Neural crest cell (in vitro differentiated cells): ENCODE results near the gene NPHS1. TPM values are rescaled to one million over a fixed set of nuclear protein-coding genes. Genes with fewer than 3 reads are reported as not detected.

ENCODE experiments used
- DNase-seq: peaks from one replicate; pipeline ENCODE4 v3.0.0; 2021; ENCODE audit warnings: low read depth, mixed read lengths, low spot score
- H3K27ac Mint-ChIP-seq: one replicate; pipeline ENCODE4 v1.8.0; 2021; ENCODE audit warnings: mild to moderate bottlenecking, mixed read lengths; ENCODE audit not compliant: unreplicated experiment
- H3K27me3 Mint-ChIP-seq: 2 replicates; pipeline ENCODE4 v1.8.0; 2021; ENCODE audit warnings: low read depth, mild to moderate bottlenecking, mixed read lengths
- H3K36me3 Mint-ChIP-seq: 2 replicates; pipeline ENCODE4 v1.8.0; 2021; ENCODE audit warnings: low read depth, mild to moderate bottlenecking, mixed read lengths
- H3K4me1 Mint-ChIP-seq: 2 replicates; pipeline ENCODE4 v1.8.0; 2021; ENCODE audit warnings: mixed read lengths
- H3K4me3 Mint-ChIP-seq: one replicate; pipeline ENCODE4 v1.8.0; 2021; ENCODE audit warnings: mild to moderate bottlenecking, mixed read lengths
- H3K9me3 Mint-ChIP-seq: 2 replicates; pipeline ENCODE4 v1.8.0; 2021; ENCODE audit warnings: mixed read lengths
- total RNA-seq: library from RNA; stranded (reverse); gene quantifications from 2 replicates; pipeline ENCODE4 v1.2.1, GENCODE V29; 2021
- TF ChIP-seq, protein P1 (sequence below): fragments of 200-600 bp; sonication (generic); conservative IDR thresholded peaks from 2 replicates; pipeline ENCODE4 v1.5.0; 2021; ENCODE audit warnings: antibody characterized with exemption, mild to moderate bottlenecking

Gene NPHS1
- total RNA-seq, 1 donor from 2014 or later, result not detected

DNA sequence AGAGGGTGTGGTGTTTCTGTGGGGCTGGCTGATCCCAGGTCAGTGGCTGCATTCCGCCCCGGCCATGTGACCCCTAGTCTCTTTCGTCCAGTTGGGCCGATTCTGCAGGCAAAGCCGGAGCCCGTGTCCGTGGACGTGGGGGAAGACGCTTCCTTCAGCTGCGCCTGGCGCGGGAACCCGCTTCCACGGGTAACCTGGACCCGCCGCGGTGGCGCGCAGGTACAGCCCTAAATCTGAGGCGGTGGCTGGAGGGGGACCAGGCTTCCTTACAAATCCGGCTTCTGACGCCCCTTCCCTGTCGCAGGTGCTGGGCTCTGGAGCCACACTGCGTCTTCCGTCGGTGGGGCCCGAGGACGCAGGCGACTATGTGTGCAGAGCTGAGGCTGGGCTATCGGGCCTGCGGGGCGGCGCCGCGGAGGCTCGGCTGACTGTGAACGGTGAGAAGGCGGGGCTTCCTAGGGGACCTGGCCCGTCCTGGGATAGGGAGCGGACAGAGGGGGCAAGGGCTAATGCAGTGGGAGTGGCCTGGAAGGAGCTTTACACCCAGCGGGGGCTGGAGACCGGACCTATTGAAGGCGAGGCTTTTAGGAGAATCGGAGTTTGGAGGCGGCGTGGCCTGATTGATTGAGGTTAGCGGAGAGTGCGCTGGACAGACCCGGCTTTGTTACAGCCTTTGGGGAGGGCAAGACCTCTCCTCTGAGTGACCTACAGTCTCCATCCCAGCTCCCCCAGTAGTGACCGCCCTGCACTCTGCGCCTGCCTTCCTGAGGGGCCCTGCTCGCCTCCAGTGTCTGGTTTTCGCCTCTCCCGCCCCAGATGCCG lies 8.7 kb upstream of the NPHS1 start:
- H3K9me3 Mint-ChIP-seq, result no peaks in the 10 kb centered on the region
- H3K27me3 Mint-ChIP-seq, result peaks cover 43% of the 10 kb centered on the region
- H3K4me1 Mint-ChIP-seq, result peaks cover 37% of the 10 kb centered on the region
- no peaks in the 10 kb centered on the region for H3K36me3 Mint-ChIP-seq
- H3K27ac Mint-ChIP-seq, result peak overlapping the region; percentile 72
- TF ChIP-seq, protein P1, sequence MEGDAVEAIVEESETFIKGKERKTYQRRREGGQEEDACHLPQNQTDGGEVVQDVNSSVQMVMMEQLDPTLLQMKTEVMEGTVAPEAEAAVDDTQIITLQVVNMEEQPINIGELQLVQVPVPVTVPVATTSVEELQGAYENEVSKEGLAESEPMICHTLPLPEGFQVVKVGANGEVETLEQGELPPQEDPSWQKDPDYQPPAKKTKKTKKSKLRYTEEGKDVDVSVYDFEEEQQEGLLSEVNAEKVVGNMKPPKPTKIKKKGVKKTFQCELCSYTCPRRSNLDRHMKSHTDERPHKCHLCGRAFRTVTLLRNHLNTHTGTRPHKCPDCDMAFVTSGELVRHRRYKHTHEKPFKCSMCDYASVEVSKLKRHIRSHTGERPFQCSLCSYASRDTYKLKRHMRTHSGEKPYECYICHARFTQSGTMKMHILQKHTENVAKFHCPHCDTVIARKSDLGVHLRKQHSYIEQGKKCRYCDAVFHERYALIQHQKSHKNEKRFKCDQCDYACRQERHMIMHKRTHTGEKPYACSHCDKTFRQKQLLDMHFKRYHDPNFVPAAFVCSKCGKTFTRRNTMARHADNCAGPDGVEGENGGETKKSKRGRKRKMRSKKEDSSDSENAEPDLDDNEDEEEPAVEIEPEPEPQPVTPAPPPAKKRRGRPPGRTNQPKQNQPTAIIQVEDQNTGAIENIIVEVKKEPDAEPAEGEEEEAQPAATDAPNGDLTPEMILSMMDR, result no peak
- peak; percentile 78 for DNase-seq
- peak overlapping the region; percentile 71 for H3K4me3 Mint-ChIP-seq

DNA sequence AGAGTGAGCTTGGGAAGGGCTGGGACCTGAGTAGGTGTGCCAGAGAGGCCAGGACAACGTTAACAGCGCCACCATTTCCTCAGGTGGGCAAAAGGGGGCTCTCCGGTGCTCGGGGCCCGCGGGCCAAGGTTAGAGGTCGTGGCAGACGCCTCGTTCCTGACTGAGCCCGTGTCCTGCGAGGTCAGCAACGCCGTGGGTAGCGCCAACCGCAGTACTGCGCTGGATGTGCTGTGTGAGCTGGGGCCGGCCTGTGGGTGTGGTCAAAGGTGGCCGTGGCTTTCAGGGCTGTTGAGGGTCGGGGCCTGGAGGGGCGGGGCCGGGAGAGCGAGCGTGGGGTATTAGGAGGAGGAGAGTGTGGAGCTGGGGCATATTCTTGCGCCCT lies 8.1 kb upstream of the NPHS1 start:
- Mint-ChIP-seq H3K4me1 (peaks cover 42% of the 10 kb centered on the region), H3K36me3 (no peaks in the 10 kb centered on the region), H3K27me3 (peaks cover 47% of the 10 kb centered on the region), H3K4me3 (peak overlapping the region; percentile 71), H3K27ac (no peak overlapping the region), H3K9me3 (no peaks in the 10 kb centered on the region)
- TF ChIP-seq, protein P1, result no peak
- DNase-seq, result peak; percentile 8

DNA sequence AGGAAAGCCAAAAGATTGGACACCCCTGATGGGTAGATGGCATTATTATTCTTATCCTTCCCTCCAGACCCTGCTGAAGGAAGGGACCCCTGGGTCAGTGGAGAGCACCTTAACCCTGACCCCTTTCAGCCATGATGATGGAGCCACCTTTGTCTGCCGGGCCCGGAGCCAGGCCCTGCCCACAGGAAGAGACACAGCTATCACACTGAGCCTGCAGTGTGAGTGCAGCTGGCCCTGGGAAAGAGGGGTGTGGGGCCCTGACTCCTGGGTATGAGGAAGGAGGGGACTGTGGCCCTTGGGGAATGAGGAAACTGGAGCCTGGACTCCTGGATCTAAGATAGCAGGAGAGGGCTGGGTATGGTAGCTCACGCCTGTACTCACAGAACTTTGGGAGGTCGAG lies 7.1 kb upstream of the NPHS1 start:
- TF ChIP-seq, protein P1, result no peak
- peaks cover 55% of the 10 kb centered on the region for H3K27me3 Mint-ChIP-seq
- H3K4me1 Mint-ChIP-seq, result peaks cover 50% of the 10 kb centered on the region
- peak overlapping the region; percentile 59 for H3K4me3 Mint-ChIP-seq
- no peaks in the 10 kb centered on the region for H3K36me3 Mint-ChIP-seq
- H3K9me3 Mint-ChIP-seq, result no peaks in the 10 kb centered on the region
- no peak for DNase-seq
- no peak overlapping the region for H3K27ac Mint-ChIP-seq

DNA sequence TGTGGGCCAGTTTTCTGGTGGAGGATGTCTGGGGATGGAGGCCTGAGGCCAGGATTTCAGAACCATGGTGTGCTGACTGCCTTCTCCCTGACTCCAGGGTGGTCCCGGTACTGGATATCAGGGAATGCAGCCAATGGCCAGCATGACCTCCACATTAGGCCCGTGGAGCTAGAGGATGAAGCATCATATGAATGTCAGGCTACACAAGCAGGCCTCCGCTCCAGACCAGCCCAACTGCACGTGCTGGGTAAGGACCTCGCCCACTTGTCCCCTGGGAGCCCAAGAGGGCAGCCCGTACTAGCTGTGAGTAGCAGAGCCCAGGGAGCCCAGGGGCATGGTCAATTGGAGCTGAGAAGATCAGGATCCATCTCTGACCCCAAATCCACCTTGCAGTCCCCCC lies 6.0 kb upstream of the NPHS1 start:
- no peaks in the 10 kb centered on the region for H3K9me3 Mint-ChIP-seq
- peak overlapping the region; percentile 85 for H3K4me3 Mint-ChIP-seq
- no peaks in the 10 kb centered on the region for H3K36me3 Mint-ChIP-seq
- TF ChIP-seq, protein P1, result no peak
- peaks cover 51% of the 10 kb centered on the region for H3K4me1 Mint-ChIP-seq
- H3K27me3 Mint-ChIP-seq, result peaks cover 58% of the 10 kb centered on the region
- H3K27ac Mint-ChIP-seq, result no peak overlapping the region
- DNase-seq, result no peak

DNA sequence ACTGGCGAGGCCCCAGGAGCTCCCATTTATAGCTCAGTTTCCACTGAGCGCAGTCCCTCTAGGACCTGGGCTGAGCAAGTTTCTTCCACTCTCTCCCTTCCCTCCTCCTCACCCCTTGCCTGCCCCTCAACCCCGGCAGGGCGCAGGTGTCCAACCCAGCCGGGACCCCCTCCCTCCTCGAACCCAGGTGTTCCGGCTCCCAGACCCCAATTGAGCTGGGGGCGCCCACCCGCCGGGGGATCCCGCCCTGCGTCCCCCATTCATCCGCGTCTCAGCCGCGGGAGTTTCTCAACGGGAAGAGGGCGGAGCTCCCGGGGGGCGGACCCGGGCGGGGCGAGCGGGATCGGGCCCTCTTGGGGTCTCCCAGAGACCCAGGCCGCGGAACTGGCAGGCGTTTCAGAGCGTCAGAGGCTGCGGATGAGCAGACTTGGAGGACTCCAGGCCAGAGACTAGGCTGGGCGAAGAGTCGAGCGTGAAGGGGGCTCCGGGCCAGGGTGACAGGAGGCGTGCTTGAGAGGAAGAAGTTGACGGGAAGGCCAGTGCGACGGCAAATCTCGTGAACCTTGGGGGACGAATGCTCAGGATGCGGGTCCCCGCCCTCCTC lies 4.3 kb upstream of the NPHS1 start, which contains the start of gene KIRREL2:
TSS of gene KIRREL2 (plus strand) at position 366 of the 604 bp plus-strand sequence. CDS start at position 575, 209 bp downstream.
- H3K36me3 Mint-ChIP-seq, result no peaks in the 10 kb centered on the region
- H3K9me3 Mint-ChIP-seq, result no peaks in the 10 kb centered on the region
- peak within 1 kb of the TSS; percentile 85 for H3K4me3 Mint-ChIP-seq
- DNase-seq, result peak; percentile 60
- H3K27me3 Mint-ChIP-seq, result peaks cover 73% of the 10 kb centered on the region
- H3K27ac Mint-ChIP-seq, result peak within 1 kb of the TSS; percentile 50
- TF ChIP-seq, protein P1, result no peak
- H3K4me1 Mint-ChIP-seq, result peaks cover 38% of the 10 kb centered on the region
